H9 (cell line): Measurements from ENCODE around the gene TM9SF2. TPM values are rescaled to one million over a fixed set of nuclear protein-coding genes. Genes with fewer than 3 reads are reported as not detected.

Source experiments
- DNase-seq: peaks from one replicate; pipeline ENCODE4 v3.0.0-alpha.2; 2017
- H2AFZ ChIP-seq: one replicate; pipeline ENCODE4 v1.6.1; 2013; ENCODE audit warnings: mild to moderate bottlenecking, low read length, control low read depth, moderate library complexity
- H2AK5ac ChIP-seq: 2 replicates; pipeline ENCODE4 v1.6.1; 2013; ENCODE audit warnings: low read length, control low read depth, mixed read lengths; ENCODE audit not compliant: insufficient read length
- H2BK120ac ChIP-seq: one replicate; pipeline ENCODE4 v1.6.1; 2013; ENCODE audit warnings: low read depth, mild to moderate bottlenecking, low read length, control low read depth, inconsistent platforms; ENCODE audit not compliant: poor library complexity, severe bottlenecking
- H2BK12ac ChIP-seq: 2 replicates; pipeline ENCODE4 v1.6.1; 2013; ENCODE audit warnings: low read length, control low read depth, mixed read lengths, low read depth; ENCODE audit not compliant: insufficient read length
- H2BK15ac ChIP-seq: 2 replicates; pipeline ENCODE4 v1.6.1; 2013; ENCODE audit warnings: low read depth, low read length, control low read depth
- H2BK20ac ChIP-seq: one replicate; pipeline ENCODE4 v1.6.1; 2013; ENCODE audit warnings: low read depth, mild to moderate bottlenecking, low read length, control low read depth, inconsistent platforms; ENCODE audit not compliant: poor library complexity, severe bottlenecking
- H2BK5ac ChIP-seq: 2 replicates; pipeline ENCODE4 v1.6.1; 2013; ENCODE audit warnings: low read length, control low read depth, mixed read lengths; ENCODE audit not compliant: insufficient read length
- H3K14ac ChIP-seq: 2 replicates; pipeline ENCODE4 v1.6.1; 2013; ENCODE audit warnings: low read length, control low read depth; ENCODE audit not compliant: insufficient read depth
- H3K18ac ChIP-seq: 2 replicates; pipeline ENCODE4 v1.6.1; 2013; ENCODE audit warnings: low read depth, mild to moderate bottlenecking, mixed read lengths, low read length, control low read depth; ENCODE audit not compliant: insufficient read length
- H3K23ac ChIP-seq: 2 replicates; pipeline ENCODE4 v1.6.1; 2013; ENCODE audit warnings: low read length, control low read depth, mixed read lengths, low read depth; ENCODE audit not compliant: insufficient read length
- H3K23me2 ChIP-seq: 2 replicates; pipeline ENCODE4 v1.6.1; 2013; ENCODE audit warnings: low read depth, mild to moderate bottlenecking, mixed read lengths, low read length, control low read depth; ENCODE audit not compliant: insufficient read length, poor library complexity, severe bottlenecking
- H3K27ac ChIP-seq: 2 replicates; pipeline ENCODE4 v1.5.1; 2013; ENCODE audit warnings: low read length, control low read depth, mixed read lengths, low read depth; ENCODE audit not compliant: insufficient read length
- H3K27me3 ChIP-seq: 2 replicates; pipeline ENCODE4 v1.6.1; 2013; ENCODE audit warnings: low read length, control low read depth, inconsistent platforms; ENCODE audit not compliant: insufficient read depth
- H3K4ac ChIP-seq: 2 replicates; pipeline ENCODE4 v1.6.1; 2013; ENCODE audit warnings: low read depth, mild to moderate bottlenecking, control low read depth, inconsistent platforms, low read length, moderate library complexity
- H3K4me1 ChIP-seq: 2 replicates; pipeline ENCODE4 v1.6.1; 2013; ENCODE audit warnings: low read length, control low read depth, inconsistent platforms; ENCODE audit not compliant: insufficient read depth
- H3K4me2 ChIP-seq: 2 replicates; pipeline ENCODE4 v1.6.1; 2013; ENCODE audit warnings: low read length, control low read depth, mixed read lengths; ENCODE audit not compliant: insufficient read length, insufficient read depth
- H3K56ac ChIP-seq: 2 replicates; pipeline ENCODE4 v1.6.1; 2013; ENCODE audit warnings: low read depth, mild to moderate bottlenecking, mixed read lengths, low read length, control low read depth; ENCODE audit not compliant: insufficient read length
- H3K79me1 ChIP-seq: 2 replicates; pipeline ENCODE4 v1.6.1; 2013; ENCODE audit warnings: low read depth, mild to moderate bottlenecking, moderate library complexity, low read length, control low read depth, inconsistent platforms; ENCODE audit not compliant: insufficient read depth, poor library complexity, severe bottlenecking
- H3K79me2 ChIP-seq: 2 replicates; pipeline ENCODE4 v1.6.1; 2013; ENCODE audit warnings: low read length, control low read depth, inconsistent platforms; ENCODE audit not compliant: insufficient read depth
- H3K9ac ChIP-seq: 2 replicates; pipeline ENCODE4 v1.6.1; 2013; ENCODE audit warnings: low read length, control low read depth, mixed read lengths; ENCODE audit not compliant: insufficient read length; ENCODE audit errors: extremely low read depth
- H3K9me3 ChIP-seq: one replicate; pipeline ENCODE4 v1.6.1; 2013; ENCODE audit warnings: low read depth, low read length, inconsistent platforms; ENCODE audit not compliant: control insufficient read depth
- H3T11ph ChIP-seq: one replicate; pipeline ENCODE4 v1.6.1; 2013; ENCODE audit warnings: mild to moderate bottlenecking, low read length, control low read depth, inconsistent platforms
- H4K20me1 ChIP-seq: one replicate; pipeline ENCODE4 v1.6.1; 2013; ENCODE audit not compliant: control insufficient read depth, insufficient read length, insufficient read depth
- H4K5ac ChIP-seq: 2 replicates; pipeline ENCODE4 v1.6.1; 2013; ENCODE audit warnings: low read depth, mild to moderate bottlenecking, mixed read lengths, low read length, control low read depth; ENCODE audit not compliant: insufficient read length
- H4K8ac ChIP-seq: replicated peaks from 2 replicates; pipeline ENCODE4 v1.6.1; 2013; ENCODE audit warnings: low read length, control low read depth, mixed read lengths, low read depth; ENCODE audit not compliant: insufficient read length
- H4K91ac ChIP-seq: 2 replicates; pipeline ENCODE4 v1.6.1; 2013; ENCODE audit warnings: low read depth, mild to moderate bottlenecking, moderate library complexity, mixed read lengths, low read length, control low read depth; ENCODE audit not compliant: insufficient read length
- H3K27ac Mint-ChIP-seq, 3 experiments: 2 replicates in 2 of 3; 3 replicates in 1 of 3; pipeline ENCODE4 v1.8.0; 2020 to 2021; ENCODE audit warnings: mixed read lengths in 3 of 3, mild to moderate bottlenecking in 1 of 3, moderate library complexity in 1 of 3
- H3K27me3 Mint-ChIP-seq: 2 replicates; pipeline ENCODE4 v1.8.0; 2021; ENCODE audit warnings: low read depth, mild to moderate bottlenecking, moderate library complexity, mixed read lengths
- H3K36me3 Mint-ChIP-seq, 3 experiments: 2 replicates in 2 of 3; 3 replicates in 1 of 3; pipeline ENCODE4 v1.8.0; 2020 to 2021; ENCODE audit warnings: low read depth in 3 of 3, mixed read lengths in 3 of 3; ENCODE audit not compliant: insufficient read depth in 1 of 3
- H3K4me1 Mint-ChIP-seq, 2 experiments: 2 replicates each; pipeline ENCODE4 v1.8.0; 2020; ENCODE audit warnings: mixed read lengths in 2 of 2
- H3K4me3 Mint-ChIP-seq, 2 experiments: 2 replicates in 1 of 2; 3 replicates in 1 of 2; pipeline ENCODE4 v1.8.0; 2020 to 2021; ENCODE audit warnings: mild to moderate bottlenecking in 2 of 2, mixed read lengths in 2 of 2, moderate library complexity in 1 of 2
- H3K9me3 Mint-ChIP-seq, 2 experiments: 2 replicates in 1 of 2; 3 replicates in 1 of 2; pipeline ENCODE4 v1.8.0; 2020; ENCODE audit warnings: mild to moderate bottlenecking in 2 of 2, mixed read lengths in 2 of 2, moderate library complexity in 1 of 2
- WGBS: extraction: QIAGEN DNeasy Blood & Tissue Kit; methylation state at CpG from one replicate; pipeline ENCODE4 v1.1.7; 2013; ENCODE audit warnings: missing lambda C conversion rate, low lambda C conversion rate, mixed read lengths; ENCODE audit not compliant: insufficient read length; ENCODE audit errors: extremely low coverage; 5-methylcytosine and 5-hydroxymethylcytosine counted together
- long read RNA-seq: library from polyadenylated mRNA; unstranded; transcript quantifications from one replicate; pipeline ENCODE4 v2.0.0, GENCODE V29; 2020
- total RNA-seq: library from RNA; stranded (reverse); gene quantifications from 2 replicates; pipeline ENCODE4 v1.2.1, GENCODE V29; 2021
- TF ChIP-seq, protein P1 (sequence below): fragments of 200-600 bp; sonication (generic); conservative IDR thresholded peaks from 3 replicates; pipeline ENCODE4 v1.8.0; 2021; ENCODE audit warnings: antibody characterized with exemption, mild to moderate bottlenecking

TM9SF2 gene
- total RNA-seq, result 85.7 and 86.1 TPM in 2 replicates
- long read RNA-seq, transcript TM9SF2-201 (17 exons, 3,430 nt), result major isoform, 676 of 808 reads
- long read RNA-seq, transcript TM9SF2-206 (19 exons, 3,858 nt), result minor isoform, 7 of 808 reads
- long read RNA-seq, partial matches to known transcripts, result 76 of 808 reads
- long read RNA-seq, other reads (novel, unspliced or antisense), result 49 of 808 reads

DNA sequence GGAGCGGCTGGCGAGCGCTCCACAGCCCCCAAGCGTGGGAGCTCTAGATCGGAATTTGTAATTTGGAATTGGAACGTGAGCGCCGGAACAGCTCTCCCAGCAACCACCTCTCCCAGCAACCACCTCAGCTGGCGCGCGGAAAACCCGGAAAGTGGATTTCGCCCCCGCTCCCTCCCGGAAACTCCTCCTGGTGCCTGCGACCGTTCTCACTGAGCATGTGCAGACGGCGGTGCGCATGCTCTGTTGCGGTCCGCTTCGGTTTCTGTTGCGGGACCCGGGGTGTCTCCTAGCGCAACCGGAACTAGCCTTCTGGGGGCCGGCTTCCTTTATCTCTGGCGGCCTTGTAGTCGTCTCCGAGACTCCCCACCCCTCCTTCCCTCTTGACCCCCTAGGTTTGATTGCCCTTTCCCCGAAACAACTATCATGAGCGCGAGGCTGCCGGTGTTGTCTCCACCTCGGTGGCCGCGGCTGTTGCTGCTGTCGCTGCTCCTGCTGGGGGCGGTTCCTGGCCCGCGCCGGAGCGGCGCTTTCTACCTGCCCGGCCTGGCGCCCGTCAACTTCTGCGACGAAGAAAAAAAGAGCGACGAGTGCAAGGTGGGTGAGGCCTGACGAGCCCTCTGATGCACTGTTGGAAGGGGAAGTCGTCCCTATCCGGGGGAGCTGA, at the start of gene TM9SF2:
Gene TM9SF2 (plus strand): TSS at position 289 of the 664 bp plus-strand sequence. CDS start 135 bp downstream, at position 424.
- no CpG with 5 or more reads among the region's 55 CpGs for WGBS
- peak within 1 kb of the TSS; percentile 83 for H3K9ac ChIP-seq

More for the DNA sequence above, at the start of gene TM9SF2:
- H3K4me1 Mint-ChIP-seq, result peaks cover 28 to 32% of the 10 kb centered on the region in 2 experiments
- H3K27ac Mint-ChIP-seq, result peak within 1 kb of the TSS; percentile 96 to 100 (median 99)
- Histone ChIP-seq H3K23ac (no peak within 1 kb of the TSS), H3K4me2 (peak within 1 kb of the TSS; percentile 97), H3K23me2 (peaks cover 13% of the 10 kb centered on the region), H2BK15ac (no peak within 1 kb of the TSS), H3K79me1 (no peaks in the 10 kb centered on the region), H4K20me1 (no peaks in the 10 kb centered on the region), H2BK120ac (no peak within 1 kb of the TSS), H4K8ac (no peak within 1 kb of the TSS), H4K5ac (no peak within 1 kb of the TSS), H3K56ac (no peak within 1 kb of the TSS), H3K27ac (peak within 1 kb of the TSS; percentile 9), H2BK20ac (no peak within 1 kb of the TSS), H3K14ac (peak within 1 kb of the TSS; percentile 75), H3T11ph (no peak within 1 kb of the TSS), H3K27me3 (no peaks in the 10 kb centered on the region), H2BK12ac (no peak within 1 kb of the TSS), H4K91ac (no peak within 1 kb of the TSS), H3K4ac (no peak within 1 kb of the TSS), H3K18ac (peak within 1 kb of the TSS; percentile 93), H2AK5ac (no peak within 1 kb of the TSS), H3K9me3 (no peaks in the 10 kb centered on the region), H2AFZ (peak within 1 kb of the TSS; percentile 83), H2BK5ac (peak within 1 kb of the TSS; percentile 32), H3K4me1 (no peaks in the 10 kb centered on the region), H3K79me2 (peaks cover 14% of the 10 kb centered on the region; the same call in 1 of the 2 replicates)
- peak; percentile 99 for DNase-seq
- peaks cover 2 to 15% (median 3%) of the 10 kb centered on the region in 3 experiments; a peak in 6 of 7 replicates for H3K36me3 Mint-ChIP-seq
- TF ChIP-seq, protein P1, sequence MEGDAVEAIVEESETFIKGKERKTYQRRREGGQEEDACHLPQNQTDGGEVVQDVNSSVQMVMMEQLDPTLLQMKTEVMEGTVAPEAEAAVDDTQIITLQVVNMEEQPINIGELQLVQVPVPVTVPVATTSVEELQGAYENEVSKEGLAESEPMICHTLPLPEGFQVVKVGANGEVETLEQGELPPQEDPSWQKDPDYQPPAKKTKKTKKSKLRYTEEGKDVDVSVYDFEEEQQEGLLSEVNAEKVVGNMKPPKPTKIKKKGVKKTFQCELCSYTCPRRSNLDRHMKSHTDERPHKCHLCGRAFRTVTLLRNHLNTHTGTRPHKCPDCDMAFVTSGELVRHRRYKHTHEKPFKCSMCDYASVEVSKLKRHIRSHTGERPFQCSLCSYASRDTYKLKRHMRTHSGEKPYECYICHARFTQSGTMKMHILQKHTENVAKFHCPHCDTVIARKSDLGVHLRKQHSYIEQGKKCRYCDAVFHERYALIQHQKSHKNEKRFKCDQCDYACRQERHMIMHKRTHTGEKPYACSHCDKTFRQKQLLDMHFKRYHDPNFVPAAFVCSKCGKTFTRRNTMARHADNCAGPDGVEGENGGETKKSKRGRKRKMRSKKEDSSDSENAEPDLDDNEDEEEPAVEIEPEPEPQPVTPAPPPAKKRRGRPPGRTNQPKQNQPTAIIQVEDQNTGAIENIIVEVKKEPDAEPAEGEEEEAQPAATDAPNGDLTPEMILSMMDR, result no peak
- H3K27me3 Mint-ChIP-seq, result peaks cover 1% of the 10 kb centered on the region; the same call in 1 of the 2 replicates
- peak within 1 kb of the TSS; percentile 94 for H3K4me3 Mint-ChIP-seq
- peaks cover 3 to 5% of the 10 kb centered on the region in 2 experiments; a peak in 2 of 5 replicates for H3K9me3 Mint-ChIP-seq
